ENCODE measurements around the gene MAD1L1.
"Not testable (repeated sequence)": the region's sequence is repeated elsewhere in the genome, so short reads cannot be mapped to it uniquely, and the experiment has no call there.

Gene MAD1L1

GRCh38 chr7:2080477-2080876 is 152.3 kb downstream of the MAD1L1 start:
- DNase-seq: no peak

- no peak for DNase-seq
Measured at GRCh38 chr7:2080060-2080387, 152.7 kb downstream of the MAD1L1 start.

GRCh38 chr7:2079332-2080059 is 153.2 kb downstream of the MAD1L1 start:
- DNase-seq: no peak

GRCh38 chr7:2078899-2079298 is 153.8 kb downstream of the MAD1L1 start:
- DNase-seq: no peak

GRCh38 chr7:2076649-2077064 is 156.1 kb downstream of the MAD1L1 start:
- DNase-seq: no peak

- no peak for DNase-seq
Measured at GRCh38 chr7:2075811-2076210, 156.9 kb downstream of the MAD1L1 start.

GRCh38 chr7:2074691-2075090 is 158.1 kb downstream of the MAD1L1 start:
- DNase-seq: no peak

- no peak for DNase-seq
Measured at GRCh38 chr7:2072798-2073197, 159.9 kb downstream of the MAD1L1 start.

- DNase-seq: no peak
Measured at GRCh38 chr7:2072042-2072441, 160.7 kb downstream of the MAD1L1 start.

GRCh38 chr7:2071133-2071832 is 161.5 kb downstream of the MAD1L1 start:
- DNase-seq: no peak

- no peak for DNase-seq
Measured at GRCh38 chr7:2070151-2070763, 162.5 kb downstream of the MAD1L1 start.

- no peak for DNase-seq
Measured at GRCh38 chr7:2069472-2069860, 163.3 kb downstream of the MAD1L1 start.

- DNase-seq: peak; percentile 59
Measured at GRCh38 chr7:2068693-2069471, 163.9 kb downstream of the MAD1L1 start.

GRCh38 chr7:2066251-2066919 is 166.4 kb downstream of the MAD1L1 start:
- no peak for DNase-seq

GRCh38 chr7:2065528-2065927 is 167.2 kb downstream of the MAD1L1 start:
- no peak for DNase-seq

- peak; percentile 51 for DNase-seq
Measured at GRCh38 chr7:2063563-2064260, 169.0 kb downstream of the MAD1L1 start.

- DNase-seq: no peak
Measured at GRCh38 chr7:2062648-2063047, 170.1 kb downstream of the MAD1L1 start.

GRCh38 chr7:2060701-2061100 is 172.0 kb downstream of the MAD1L1 start:
- no peak for DNase-seq

GRCh38 chr7:2059964-2060700 is 172.6 kb downstream of the MAD1L1 start:
- no peak for DNase-seq

- not testable (repeated sequence) for DNase-seq
Measured at GRCh38 chr7:2058246-2058645, 174.5 kb downstream of the MAD1L1 start.

GRCh38 chr7:2055956-2056355 is 176.8 kb downstream of the MAD1L1 start:
- DNase-seq: no peak

- DNase-seq: no peak
Measured at GRCh38 chr7:2054927-2055326, 177.8 kb downstream of the MAD1L1 start.
